GM18502 (cell line): ENCODE measurements around the gene NRP1.
A peak's percentile ranks its signal among the peaks of the same experiment; 100 is the strongest.

ENCODE experiments used
- ATAC-seq: cut with Tn5 transposase; IDR thresholded peaks from one replicate; pipeline ENCODE4 v1.9.1; 2021; ENCODE audit warnings: mild to moderate bottlenecking; ENCODE audit not compliant: unreplicated experiment, poor library complexity

The NRP1 gene

DNA sequence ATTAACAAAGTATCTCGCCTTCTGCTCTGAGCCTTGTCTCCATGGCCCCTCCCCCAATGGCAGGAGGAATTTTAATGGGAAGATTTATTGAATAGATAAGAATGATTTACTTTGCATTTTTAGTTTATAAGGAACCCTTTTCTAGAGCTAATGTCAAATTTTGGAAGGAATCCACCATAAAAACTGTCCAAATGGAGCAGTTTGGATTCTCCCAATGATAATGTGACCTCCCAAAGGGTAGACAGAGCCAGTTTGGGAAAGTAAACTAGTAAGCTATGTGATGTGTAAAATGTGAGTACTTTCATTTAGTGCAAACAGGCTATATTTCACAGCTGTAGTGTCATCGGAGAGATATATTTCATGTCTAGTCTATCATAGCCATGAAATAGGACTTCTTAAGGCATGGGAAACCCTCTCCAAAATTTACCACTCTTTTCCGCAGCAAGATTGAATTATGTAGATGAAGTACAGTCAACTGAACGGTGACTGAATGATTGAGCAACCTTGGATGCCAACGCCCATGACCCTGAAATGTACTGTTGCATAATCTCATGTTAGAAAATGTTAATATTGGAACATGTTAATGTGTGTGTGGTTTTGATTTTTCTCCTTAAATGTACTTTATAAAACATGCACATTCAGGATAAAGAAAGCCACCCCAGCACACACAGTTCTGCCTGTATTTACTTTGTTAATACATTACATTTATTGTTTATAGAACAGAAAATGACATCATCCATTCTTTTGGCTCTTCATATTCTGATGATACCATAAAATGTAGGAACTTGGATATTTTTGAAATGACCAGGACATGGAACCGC, 140.6 kb downstream of the NRP1 start:
- ATAC-seq: no peak

- ATAC-seq: peak; percentile 94
Observed at GRCh38 chr10:33193057-33193700, 141.3 kb downstream of the NRP1 start.

DNA sequence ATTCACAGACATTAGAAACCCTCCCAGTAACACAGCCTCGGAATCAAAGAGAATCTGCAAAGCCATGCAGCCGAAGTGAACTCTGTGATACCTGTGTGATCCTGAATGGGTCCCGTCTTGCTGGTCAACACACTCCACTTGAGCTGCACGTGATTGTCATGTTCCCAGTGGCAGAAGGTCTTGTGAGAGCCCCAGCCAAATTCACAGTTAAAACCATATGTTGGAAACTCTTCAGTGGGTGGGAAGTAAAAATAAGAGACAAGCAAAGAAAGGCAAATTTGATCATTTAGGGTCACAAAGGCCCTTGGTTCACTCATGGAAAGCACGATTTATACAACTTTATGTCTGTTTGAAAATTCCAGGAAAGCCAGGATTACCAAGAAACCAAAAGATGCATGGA, 142.3 kb downstream of the NRP1 start:
- ATAC-seq: no peak

- ATAC-seq: no peak
Observed at GRCh38 chr10:33190406-33190805, 144.1 kb downstream of the NRP1 start.

DNA sequence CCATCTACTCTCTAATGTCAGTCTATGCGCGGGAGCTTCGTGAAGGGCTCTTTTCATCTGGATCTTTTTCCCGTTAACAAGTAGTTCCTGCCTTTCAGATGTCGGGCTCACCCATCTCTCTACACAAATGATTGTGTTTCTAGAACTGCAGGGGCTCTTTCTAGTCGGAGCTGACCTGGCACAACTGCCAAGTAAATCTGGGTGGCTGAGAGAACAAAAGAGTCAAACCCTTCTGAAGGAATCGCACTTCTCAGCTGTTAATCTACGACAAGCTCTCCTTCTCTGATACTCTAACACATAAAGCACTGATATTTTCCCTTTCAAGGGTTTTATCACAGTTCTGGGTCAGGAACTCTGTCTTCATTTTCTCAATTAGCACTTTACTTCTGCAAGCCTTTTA, 144.7 kb downstream of the NRP1 start:
- no peak for ATAC-seq

DNA sequence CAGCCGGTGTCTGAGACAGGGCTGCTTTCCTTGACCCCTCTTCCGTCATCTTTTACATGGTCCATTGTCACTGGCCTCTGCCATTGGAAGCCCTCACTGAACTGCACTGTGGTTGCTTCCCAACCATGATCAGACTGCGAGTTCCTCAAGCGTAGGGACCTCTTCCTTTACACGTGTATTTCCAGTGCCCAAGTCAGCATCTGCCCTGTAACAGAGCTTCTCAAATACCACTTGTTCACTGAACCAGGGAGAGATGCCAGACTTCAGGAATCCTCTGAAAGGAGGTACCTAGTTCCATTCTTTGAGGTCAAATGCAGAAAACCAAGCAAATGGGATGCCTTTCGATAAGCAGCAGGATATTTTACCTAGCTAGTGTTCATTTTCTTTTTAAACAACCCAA, 145.1 kb downstream of the NRP1 start:
- no peak for ATAC-seq

GRCh38 chr10:33187427-33187999, 147.0 kb downstream of the NRP1 start:
- ATAC-seq: no peak

- ATAC-seq: no peak
Observed at GRCh38 chr10:33186150-33186549, 148.3 kb downstream of the NRP1 start.

DNA sequence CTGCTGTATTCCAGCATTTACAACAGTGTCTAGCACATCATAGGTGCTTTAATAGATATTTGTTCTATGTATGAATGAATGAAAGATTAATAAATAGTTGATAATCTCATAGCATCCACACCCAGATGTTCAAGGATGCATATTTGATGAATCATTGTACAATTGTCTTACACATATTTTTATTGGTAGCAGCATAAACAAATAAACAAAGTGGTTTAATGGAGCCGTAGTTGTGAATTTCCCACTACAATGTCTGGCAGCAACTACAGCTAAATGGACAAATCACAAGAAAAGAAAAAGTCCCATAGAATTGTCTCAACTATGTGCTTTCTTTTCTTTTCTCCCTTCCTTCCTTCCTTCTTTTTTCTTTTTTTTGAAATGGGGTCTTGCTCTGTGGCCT, 150.8 kb downstream of the NRP1 start:
- ATAC-seq: no peak

DNA sequence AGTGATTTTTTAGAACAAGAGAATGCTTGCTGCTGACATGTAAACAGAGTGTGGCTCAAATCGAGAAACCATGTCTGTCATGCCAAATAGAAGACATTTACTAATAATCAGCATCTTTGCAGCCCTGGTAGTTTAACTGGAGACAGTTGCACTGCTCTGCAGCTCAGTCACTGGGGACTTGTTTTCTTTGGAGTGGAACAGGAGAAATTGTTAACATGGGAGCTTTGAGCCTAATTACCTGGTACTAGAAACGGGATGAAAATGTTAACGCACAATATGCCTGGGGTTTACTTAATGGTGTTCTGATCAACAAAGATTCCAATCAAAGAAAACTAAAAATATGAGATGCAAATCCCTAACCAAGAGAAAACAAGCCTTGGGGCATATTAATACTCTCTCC, 153.5 kb downstream of the NRP1 start:
- ATAC-seq: no peak

GRCh38 chr10:33180390-33180789, 154.1 kb downstream of the NRP1 start:
- no peak for ATAC-seq

DNA sequence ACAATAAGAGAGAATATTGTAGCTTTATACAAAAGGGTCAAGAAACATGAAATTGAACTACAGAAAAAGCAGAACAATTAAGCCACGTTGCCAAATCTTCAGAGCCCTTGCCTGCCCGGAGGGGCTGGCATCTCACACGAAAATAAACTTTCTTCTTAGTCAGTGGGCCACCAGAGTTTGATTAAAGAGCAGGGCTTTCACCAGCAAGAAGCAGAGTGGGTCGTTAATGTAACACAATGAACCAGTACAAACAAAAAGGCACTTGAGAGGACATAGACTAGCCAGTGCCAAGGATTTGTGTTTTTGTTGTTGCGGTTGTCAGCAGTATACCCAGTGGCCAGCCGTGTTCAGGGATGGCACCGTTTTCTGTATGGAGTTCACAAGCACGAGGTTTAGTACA, 155.4 kb downstream of the NRP1 start:
- ATAC-seq: no peak

DNA sequence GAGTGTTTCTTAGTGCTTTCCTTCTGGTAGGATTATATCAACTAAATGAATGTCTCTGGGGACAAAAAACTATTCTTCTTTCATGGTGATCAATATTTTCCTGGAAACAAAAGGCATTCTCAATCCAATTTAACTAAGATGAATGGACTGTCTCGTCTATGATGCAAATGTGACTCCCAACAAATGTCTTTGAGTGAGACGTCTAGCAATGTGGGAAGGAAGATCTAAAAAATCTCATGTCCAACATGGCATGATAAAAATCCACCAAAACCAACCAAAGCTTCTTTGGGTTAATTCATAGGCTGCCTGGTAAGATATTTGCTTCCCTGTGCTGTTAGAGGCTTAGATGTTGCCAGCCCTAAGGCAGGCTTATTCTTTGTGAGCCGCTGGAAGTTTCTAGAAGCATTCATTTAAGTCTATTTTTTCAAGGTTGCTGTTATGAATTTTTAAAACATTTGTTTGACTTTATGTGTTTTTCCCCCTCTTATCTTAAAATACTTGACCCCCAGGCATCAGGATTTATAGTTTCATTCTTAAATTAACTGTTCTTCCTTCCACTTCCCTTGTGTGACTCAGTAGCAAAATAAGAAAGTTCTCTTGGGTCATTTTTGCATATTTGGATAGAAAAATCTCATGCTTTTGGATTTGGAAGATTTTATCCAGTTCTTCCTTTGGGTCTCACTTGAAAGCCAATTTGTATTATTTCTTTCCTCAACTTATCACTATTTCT, 156.3 kb downstream of the NRP1 start:
- ATAC-seq: no peak

DNA sequence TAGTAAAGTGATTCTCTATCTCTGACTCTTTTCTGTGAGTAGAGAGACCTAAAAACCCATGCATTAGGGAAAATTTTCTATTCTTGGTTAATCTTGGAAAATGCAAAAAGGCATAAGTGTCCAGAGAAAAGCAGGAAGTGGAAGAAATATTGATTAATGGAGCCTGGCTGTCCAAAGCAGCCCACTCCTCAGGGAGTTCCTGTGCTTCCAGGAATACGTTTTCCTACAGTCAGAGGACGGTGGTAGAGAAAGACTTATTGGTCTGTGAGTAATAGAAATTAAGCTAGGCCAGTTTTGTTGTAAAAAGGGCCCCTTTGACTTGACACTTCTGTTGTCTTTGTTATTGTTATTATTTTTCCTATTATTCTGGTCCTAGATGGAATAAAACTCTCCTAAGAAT, 157.8 kb downstream of the NRP1 start:
- no peak for ATAC-seq

DNA sequence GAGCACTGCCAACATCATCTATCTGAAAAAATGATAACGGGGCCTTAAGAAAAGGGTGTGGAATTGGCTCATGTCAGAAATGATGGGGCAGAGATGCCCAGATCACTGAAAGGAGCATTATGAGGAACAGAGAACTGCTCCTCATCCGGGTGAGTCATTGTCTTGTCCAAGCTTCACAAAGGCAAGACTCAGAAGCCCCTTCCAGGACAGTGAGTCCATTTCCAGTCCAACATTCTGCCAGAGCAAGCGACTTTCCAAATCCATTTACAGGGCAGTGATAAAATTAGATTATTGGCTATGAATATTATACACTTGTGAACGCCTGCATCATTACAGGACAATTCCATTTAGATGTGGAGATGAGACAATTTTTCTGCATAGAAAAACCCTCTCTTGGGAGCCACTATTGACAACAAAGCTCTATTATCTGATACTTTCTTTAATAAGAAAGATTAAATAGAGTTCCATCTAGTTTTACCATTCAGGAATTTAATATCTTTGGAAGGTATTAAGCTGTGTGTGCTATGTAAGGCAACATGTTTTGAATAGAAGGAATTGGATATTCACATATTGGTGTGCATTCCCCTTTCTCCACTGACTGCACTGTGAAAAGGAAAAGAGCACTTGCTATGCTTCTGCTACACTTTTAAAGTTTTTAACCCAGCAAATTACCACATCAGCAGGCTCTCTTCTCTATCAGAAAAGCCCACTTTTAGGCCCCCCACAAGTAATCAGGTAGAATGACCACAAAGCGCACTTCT, 159.6 kb downstream of the NRP1 start:
- ATAC-seq: no peak

GRCh38 chr10:33165911-33166310, 168.6 kb downstream of the NRP1 start:
- no peak for ATAC-seq

DNA sequence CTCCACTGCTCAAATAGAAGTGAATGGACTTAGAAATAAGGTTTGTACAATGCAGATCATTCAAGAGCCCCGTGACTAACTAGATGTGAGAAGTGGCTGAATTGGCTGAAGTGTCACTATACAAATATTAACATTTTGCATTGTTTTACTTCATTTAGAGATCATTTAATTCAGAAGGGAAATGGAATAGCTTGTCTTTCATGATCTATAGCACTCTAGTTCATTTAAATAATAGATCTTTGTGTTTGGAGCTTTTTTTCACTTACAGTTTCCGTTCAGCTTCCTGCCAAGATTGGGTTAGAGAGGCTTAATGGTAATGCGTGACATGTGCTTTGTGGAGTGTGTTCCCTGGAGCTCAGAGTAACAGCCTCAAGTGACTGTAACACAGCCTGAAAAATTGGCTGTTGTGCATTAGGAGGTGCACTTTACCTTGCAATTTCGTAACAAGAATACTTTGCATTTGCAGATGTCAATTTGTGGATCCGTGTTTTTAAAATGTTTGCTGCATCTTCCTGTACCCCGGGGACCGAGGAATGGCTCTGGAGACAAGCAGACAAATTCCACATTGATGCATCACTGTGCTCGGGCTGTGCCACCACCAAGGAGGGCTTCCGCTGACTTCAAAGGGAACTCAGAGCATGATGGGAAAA, 170.3 kb downstream of the NRP1 start:
- no peak for ATAC-seq

DNA sequence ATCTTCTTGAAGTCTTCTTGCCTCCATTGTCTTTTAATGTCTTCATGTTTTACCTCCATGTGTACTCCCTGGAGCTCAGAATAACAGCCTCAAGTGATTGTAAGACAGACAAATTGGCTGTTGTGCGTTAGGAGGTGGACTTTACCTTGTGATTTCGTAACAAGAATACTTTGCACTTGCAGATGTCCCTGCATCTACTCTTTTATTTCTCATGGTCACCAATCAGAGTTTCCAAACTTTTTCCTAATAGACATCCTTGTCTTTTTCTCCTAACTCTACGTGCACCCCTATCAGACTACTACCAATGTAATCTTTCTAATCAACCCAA, 172.3 kb downstream of the NRP1 start:
- no peak for ATAC-seq

- ATAC-seq: no peak
Observed at GRCh38 chr10:33161550-33162247, 172.8 kb downstream of the NRP1 start.
